Measurements from ENCODE around the gene FANCM.

FANCM gene

GRCh38 chr14:45222485-45223262 is 86.9 kb downstream of the FANCM start:
- TF ChIP-seq POLR2A (IDR thresholded peaks at IDR 0.05; ENCODE audit: low read length) (no peak), GATA1 (IDR thresholded peaks at IDR 0.05; ENCODE audit: low read depth, low read length) (no peak)
- DNase-seq: no peak

- TF ChIP-seq GATA1 (IDR thresholded peaks at IDR 0.05; ENCODE audit: low read depth, low read length) (no peak), POLR2A (IDR thresholded peaks at IDR 0.05; ENCODE audit: low read length) (no peak)
- no peak for DNase-seq
These were observed 91.8 kb downstream of the FANCM start for GRCh38 chr14:45227566-45227965.

GRCh38 chr14:45238988-45239387 is 103.3 kb downstream of the FANCM start:
- TF ChIP-seq GATA1 (IDR thresholded peaks at IDR 0.05; ENCODE audit: low read depth, low read length): no peak
- TF ChIP-seq POLR2A (IDR thresholded peaks at IDR 0.05; ENCODE audit: low read length): no peak
- no peak for DNase-seq

GRCh38 chr14:45242706-45243105 is 107.0 kb downstream of the FANCM start:
- TF ChIP-seq POLR2A (IDR thresholded peaks at IDR 0.05; ENCODE audit: low read length) (no peak), GATA1 (IDR thresholded peaks at IDR 0.05; ENCODE audit: low read depth, low read length) (no peak)
- no peak for DNase-seq

GRCh38 chr14:45246151-45246550 is 110.4 kb downstream of the FANCM start:
- no peak for DNase-seq
- TF ChIP-seq POLR2A (IDR thresholded peaks at IDR 0.05; ENCODE audit: low read length): no peak
- TF ChIP-seq GATA1 (IDR thresholded peaks at IDR 0.05; ENCODE audit: low read depth, low read length): no peak

- no peak for DNase-seq
- TF ChIP-seq GATA1 (IDR thresholded peaks at IDR 0.05; ENCODE audit: low read depth, low read length) (no peak), POLR2A (IDR thresholded peaks at IDR 0.05; ENCODE audit: low read length) (no peak)
These were observed 111.0 kb downstream of the FANCM start for GRCh38 chr14:45246691-45247090.

GRCh38 chr14:45247427-45247826 is 111.7 kb downstream of the FANCM start:
- no peak for TF ChIP-seq GATA1 (IDR thresholded peaks at IDR 0.05; ENCODE audit: low read depth, low read length)
- no peak for TF ChIP-seq POLR2A (IDR thresholded peaks at IDR 0.05; ENCODE audit: low read length)
- DNase-seq: peak in 1 of 2 experiments; percentile 14

- no peak for TF ChIP-seq POLR2A (IDR thresholded peaks at IDR 0.05; ENCODE audit: low read length)
- no peak for TF ChIP-seq GATA1 (IDR thresholded peaks at IDR 0.05; ENCODE audit: low read depth, low read length)
- DNase-seq: peak; percentile 38 to 68
These were observed 114.3 kb downstream of the FANCM start for GRCh38 chr14:45249856-45250575.
